Ectodermal cell (in vitro differentiated cells): ENCODE data around the gene MAPK8IP1.
"Not testable (repeated sequence)": the region's sequence is repeated elsewhere in the genome, so short reads cannot be mapped to it uniquely, and the experiment has no call there.

Experiments used
- H3K27ac ChIP-seq: 2 replicates; pipeline ENCODE4 v1.7.0; 2013; ENCODE audit warnings: mild to moderate bottlenecking, low read depth, low read length; ENCODE audit not compliant: insufficient read depth, poor library complexity, severe bottlenecking
- H3K27me3 ChIP-seq: 2 replicates; pipeline ENCODE4 v1.7.0; 2013; ENCODE audit warnings: mild to moderate bottlenecking, low read length; ENCODE audit not compliant: insufficient read depth, control insufficient read depth, poor library complexity, severe bottlenecking
- H3K36me3 ChIP-seq: one replicate; pipeline ENCODE4 v1.7.0; 2013; ENCODE audit warnings: low read length; ENCODE audit not compliant: control insufficient read depth, insufficient read depth
- H3K4me1 ChIP-seq: one replicate; pipeline ENCODE4 v1.7.0; 2013; ENCODE audit warnings: low read length; ENCODE audit not compliant: control insufficient read depth, insufficient read depth
- H3K4me3 ChIP-seq: 2 replicates; pipeline ENCODE4 v1.7.0; 2013; ENCODE audit warnings: low read depth, low read length, control low read depth; ENCODE audit not compliant: insufficient read depth
- H3K9me3 ChIP-seq: 2 replicates; pipeline ENCODE4 v1.7.0; 2013; ENCODE audit warnings: mild to moderate bottlenecking, low read length, moderate library complexity; ENCODE audit not compliant: control insufficient read depth
- WGBS, 2 experiments: methylation state at CpG; one replicate each; pipeline ENCODE4 v1.1.7; 2013; ENCODE audit warnings: missing lambda C conversion rate in 2 of 2; 5-methylcytosine and 5-hydroxymethylcytosine counted together

Gene MAPK8IP1

DNA sequence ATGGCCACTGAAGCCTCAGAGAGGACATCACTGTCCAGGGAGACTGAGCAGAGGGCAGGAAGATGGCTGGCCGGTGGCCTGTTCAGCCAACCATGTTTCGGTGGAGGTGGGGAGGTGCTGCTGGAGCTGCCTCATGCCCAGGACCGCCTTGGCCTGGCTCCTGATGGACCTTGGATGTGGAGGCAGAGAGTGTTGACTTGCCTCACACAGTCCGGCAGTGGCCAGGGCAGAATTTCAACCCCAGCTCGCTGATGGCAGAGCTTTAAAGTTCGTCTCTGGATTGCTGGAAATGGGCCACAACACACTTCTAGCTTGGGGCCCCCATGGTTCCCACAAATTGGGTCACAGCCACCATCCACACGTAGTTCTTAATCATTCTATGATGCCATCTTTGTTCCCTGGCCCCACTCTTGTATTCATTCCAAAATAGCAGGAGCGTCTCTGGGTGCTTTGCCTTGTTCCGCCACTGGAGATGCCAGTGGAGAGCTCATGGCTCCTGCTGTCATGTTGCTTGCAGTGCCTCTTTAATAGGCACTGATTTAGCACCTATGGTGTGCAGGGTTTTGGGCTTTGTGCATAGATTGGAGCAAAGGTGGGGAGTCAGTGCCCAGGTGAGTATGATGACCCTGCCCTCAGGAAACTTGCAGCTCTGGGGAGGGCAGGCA is 5.6 kb downstream of the MAPK8IP1 start:
- H3K4me1 ChIP-seq, result peaks cover 11% of the 10 kb centered on the region
- WGBS, 2 experiments, result 90 to 91% methylated on average over 9 of the region's 9 CpGs
- no peaks in the 10 kb centered on the region for H3K36me3 ChIP-seq
- no peak overlapping the region for H3K4me3 ChIP-seq
- H3K9me3 ChIP-seq, result no peaks in the 10 kb centered on the region
- H3K27ac ChIP-seq, result no peak overlapping the region
- peaks cover 10% of the 10 kb centered on the region for H3K27me3 ChIP-seq

GRCh38 chr11:45892856-45893255 is 7.4 kb downstream of the MAPK8IP1 start:
- 70 to 78% methylated on average over 5 of the region's 5 CpGs for WGBS, 2 experiments
- Histone ChIP-seq H3K27me3 (peaks cover 6% of the 10 kb centered on the region), H3K4me1 (peaks cover 22% of the 10 kb centered on the region), H3K9me3 (no peaks in the 10 kb centered on the region), H3K27ac (no peak overlapping the region), H3K36me3 (no peaks in the 10 kb centered on the region), H3K4me3 (no peak overlapping the region)

DNA sequence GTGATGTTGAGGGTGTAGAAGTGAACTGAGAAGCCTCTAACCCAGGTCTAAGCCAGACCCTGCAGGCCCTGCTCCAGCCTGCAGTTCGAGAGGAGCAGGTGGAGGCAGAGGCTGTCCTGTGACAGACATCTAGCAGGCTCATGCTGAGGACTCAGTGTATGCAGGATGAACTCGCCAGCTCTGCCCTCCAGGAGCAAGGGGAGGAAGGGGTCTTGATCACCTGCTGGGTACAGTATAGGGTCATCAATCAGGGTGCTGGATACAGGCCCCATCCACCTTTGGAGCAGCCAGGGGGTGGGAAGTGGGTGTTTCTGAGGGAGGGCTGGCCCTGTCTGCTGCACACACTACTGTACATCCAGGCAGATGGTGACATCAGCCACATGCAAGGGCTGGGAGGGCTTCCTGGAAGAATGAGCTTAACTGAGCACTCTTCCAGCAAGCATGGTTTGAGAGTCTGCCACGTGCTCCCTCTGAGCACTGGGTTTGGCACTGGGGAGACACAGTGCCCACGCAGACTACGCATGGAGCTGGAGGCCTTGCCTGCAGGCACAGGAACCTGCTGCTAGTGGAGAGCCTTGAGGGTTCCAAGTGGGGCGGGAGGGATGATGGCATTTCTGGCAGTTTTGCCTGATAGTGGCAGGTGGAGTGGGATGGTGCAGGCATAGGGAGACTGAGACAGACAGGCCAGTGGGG is 9.2 kb downstream of the MAPK8IP1 start:
- Histone ChIP-seq H3K27ac (no peak overlapping the region), H3K4me3 (no peak overlapping the region), H3K27me3 (peaks cover 6% of the 10 kb centered on the region), H3K4me1 (peaks cover 30% of the 10 kb centered on the region), H3K36me3 (no peaks in the 10 kb centered on the region), H3K9me3 (no peaks in the 10 kb centered on the region)
- WGBS, 2 experiments, result 88 to 90% methylated on average over 6 of the region's 6 CpGs

- no peaks in the 10 kb centered on the region for H3K36me3 ChIP-seq
- H3K9me3 ChIP-seq, result no peaks in the 10 kb centered on the region
- no peak overlapping the region for H3K27ac ChIP-seq
- WGBS, 2 experiments, result 90% methylated on average over 6 of the region's 8 CpGs
- H3K4me3 ChIP-seq, result no peak overlapping the region
- H3K4me1 ChIP-seq, result peaks cover 30% of the 10 kb centered on the region
- peaks cover 11% of the 10 kb centered on the region for H3K27me3 ChIP-seq
These were observed 10.3 kb downstream of the MAPK8IP1 start for GRCh38 chr11:45895553-45896259.

GRCh38 chr11:45896422-45896984 is 11.1 kb downstream of the MAPK8IP1 start:
- H3K9me3 ChIP-seq, result no peaks in the 10 kb centered on the region
- H3K27ac ChIP-seq, result peak overlapping the region; percentile 44
- no peaks in the 10 kb centered on the region for H3K36me3 ChIP-seq
- peaks cover 17% of the 10 kb centered on the region for H3K27me3 ChIP-seq
- WGBS, 2 experiments, result 14 to 17% methylated on average over 19 of the region's 19 CpGs
- H3K4me1 ChIP-seq, result peaks cover 37% of the 10 kb centered on the region
- H3K4me3 ChIP-seq, result no peak overlapping the region

GRCh38 chr11:45897556-45897955 is 12.1 kb downstream of the MAPK8IP1 start:
- Histone ChIP-seq H3K4me3 (no peak overlapping the region), H3K27ac (no peak overlapping the region), H3K36me3 (no peaks in the 10 kb centered on the region), H3K27me3 (peaks cover 17% of the 10 kb centered on the region), H3K9me3 (no peaks in the 10 kb centered on the region), H3K4me1 (peaks cover 38% of the 10 kb centered on the region)
- WGBS, 2 experiments, result 93 to 95% methylated on average over 6 of the region's 6 CpGs

- WGBS, 2 experiments, result 13 to 19% methylated on average over 3 of the region's 3 CpGs
- Histone ChIP-seq H3K4me1 (peaks cover 28% of the 10 kb centered on the region), H3K27ac (peak overlapping the region; percentile 94), H3K4me3 (peak overlapping the region; percentile 48), H3K9me3 (no peaks in the 10 kb centered on the region), H3K27me3 (peaks cover 17% of the 10 kb centered on the region), H3K36me3 (no peaks in the 10 kb centered on the region)
These were observed 13.6 kb downstream of the MAPK8IP1 start for GRCh38 chr11:45899086-45899447.

DNA sequence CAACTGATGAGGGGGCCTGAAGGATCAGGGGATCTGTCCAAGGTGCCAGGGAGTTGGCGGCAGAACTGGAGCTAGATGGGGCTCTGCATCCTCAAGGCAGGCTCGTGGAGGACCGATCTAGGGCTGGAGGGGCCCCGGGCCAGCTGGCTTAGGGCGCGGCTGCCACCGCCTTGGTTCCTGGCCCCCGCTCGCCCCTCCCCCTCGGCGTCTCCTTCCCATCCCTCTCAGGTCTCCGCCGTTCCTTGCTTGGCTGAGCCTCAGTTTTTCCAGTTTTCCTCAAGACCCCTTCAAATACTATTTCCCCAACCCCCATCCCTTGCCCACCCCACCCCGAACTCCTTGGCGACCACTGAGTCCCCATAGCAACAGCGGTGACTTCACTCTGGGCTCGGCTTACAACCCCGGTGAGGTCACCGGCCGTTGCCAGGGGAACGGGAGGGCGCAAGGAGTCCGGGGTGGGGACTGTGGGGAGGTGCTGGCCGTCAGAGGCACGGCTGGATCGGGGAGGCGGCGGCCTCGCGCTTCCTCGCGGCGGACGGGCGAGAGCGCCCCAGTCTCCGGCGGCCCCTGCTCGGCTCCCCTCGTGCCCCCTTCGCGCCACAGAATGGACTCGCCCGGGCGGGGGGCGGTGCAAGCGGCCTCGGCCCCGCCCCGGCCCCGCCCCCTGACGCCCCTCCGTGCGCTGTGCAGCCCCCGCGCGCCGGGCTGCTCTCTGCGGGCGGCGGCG is 14.2 kb downstream of the MAPK8IP1 start:
- Histone ChIP-seq H3K27ac (peak overlapping the region; percentile 94), H3K4me3 (peak overlapping the region; percentile 48), H3K4me1 (peaks cover 28% of the 10 kb centered on the region), H3K9me3 (no peaks in the 10 kb centered on the region), H3K36me3 (no peaks in the 10 kb centered on the region), H3K27me3 (peaks cover 17% of the 10 kb centered on the region)
- 1% methylated on average over 59 to 61 of the region's 62 CpGs for WGBS, 2 experiments

GRCh38 chr11:45900175-45900800 is 14.8 kb downstream of the MAPK8IP1 start:
- not testable (repeated sequence) for H3K36me3 ChIP-seq, H3K27ac ChIP-seq, H3K9me3 ChIP-seq
- 2 to 3% methylated on average over 30 to 32 of the region's 59 CpGs for WGBS, 2 experiments
- H3K4me3 ChIP-seq, result peak overlapping the region; percentile 48
- peaks cover 17% of the 10 kb centered on the region for H3K27me3 ChIP-seq
- H3K4me1 ChIP-seq, result peaks cover 28% of the 10 kb centered on the region
